Fibroblast of skin of left quadriceps (primary cell): ENCODE measurements around the gene CPSF4L.
"Not testable (repeated sequence)": the region's sequence is repeated elsewhere in the genome, so short reads cannot be mapped to it uniquely, and the experiment has no call there.

ENCODE experiments used
- DNase-seq, 2 experiments: peaks; one replicate each; pipeline ENCODE4 v3.0.0-alpha.2; 2013; ENCODE audit warnings: low read depth in 2 of 2

The CPSF4L gene

GRCh38 chr17:73268582-73269328 lies 7.1 kb upstream of the CPSF4L start:
- DNase-seq: no peak

DNA sequence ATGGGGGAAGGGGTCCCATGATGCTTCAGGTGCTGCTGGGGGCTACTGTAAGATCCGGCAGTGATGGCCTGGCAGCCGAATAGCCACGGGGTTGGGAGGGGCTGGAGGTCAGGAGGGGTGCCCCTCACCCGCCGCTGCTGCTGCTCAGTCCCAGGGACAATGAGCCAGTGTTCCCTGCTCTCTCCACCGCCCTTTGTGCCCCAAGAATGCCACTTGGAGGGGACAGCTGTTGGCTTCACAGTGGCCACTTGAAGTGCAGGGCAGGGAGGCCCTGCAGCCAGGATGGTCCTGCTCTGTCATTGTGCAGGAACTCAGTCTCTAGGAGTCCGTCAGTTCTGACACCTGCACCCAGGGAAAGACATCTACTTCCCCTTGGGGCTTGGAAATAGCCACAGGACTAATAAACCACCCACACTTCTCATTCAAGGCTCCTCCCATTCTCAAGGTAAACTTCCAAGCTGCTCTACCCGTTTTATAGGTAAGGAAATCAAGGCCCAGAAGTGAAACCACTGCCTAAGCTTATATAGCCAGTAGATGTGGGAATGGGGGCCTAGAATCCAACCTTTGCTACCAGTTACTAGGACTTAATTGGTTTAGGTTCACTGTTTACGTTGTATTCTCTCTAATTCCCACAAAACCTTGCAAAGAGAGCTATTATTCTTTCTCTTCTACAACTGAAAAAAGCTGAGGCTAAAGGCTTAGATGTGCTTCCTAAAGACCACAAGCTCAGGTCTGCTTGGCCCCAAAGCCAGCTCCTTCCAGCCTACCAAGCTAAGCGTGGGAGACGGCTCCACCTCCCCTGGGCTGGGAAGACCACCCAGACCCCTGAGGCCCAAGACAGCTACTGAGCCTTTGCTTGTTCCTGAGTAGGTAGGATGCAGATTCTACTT lies 6.2 kb upstream of the CPSF4L start:
- no peak for DNase-seq

- DNase-seq: no peak
These were observed 5.1 kb upstream of the CPSF4L start for GRCh38 chr17:73266796-73267195.

DNA sequence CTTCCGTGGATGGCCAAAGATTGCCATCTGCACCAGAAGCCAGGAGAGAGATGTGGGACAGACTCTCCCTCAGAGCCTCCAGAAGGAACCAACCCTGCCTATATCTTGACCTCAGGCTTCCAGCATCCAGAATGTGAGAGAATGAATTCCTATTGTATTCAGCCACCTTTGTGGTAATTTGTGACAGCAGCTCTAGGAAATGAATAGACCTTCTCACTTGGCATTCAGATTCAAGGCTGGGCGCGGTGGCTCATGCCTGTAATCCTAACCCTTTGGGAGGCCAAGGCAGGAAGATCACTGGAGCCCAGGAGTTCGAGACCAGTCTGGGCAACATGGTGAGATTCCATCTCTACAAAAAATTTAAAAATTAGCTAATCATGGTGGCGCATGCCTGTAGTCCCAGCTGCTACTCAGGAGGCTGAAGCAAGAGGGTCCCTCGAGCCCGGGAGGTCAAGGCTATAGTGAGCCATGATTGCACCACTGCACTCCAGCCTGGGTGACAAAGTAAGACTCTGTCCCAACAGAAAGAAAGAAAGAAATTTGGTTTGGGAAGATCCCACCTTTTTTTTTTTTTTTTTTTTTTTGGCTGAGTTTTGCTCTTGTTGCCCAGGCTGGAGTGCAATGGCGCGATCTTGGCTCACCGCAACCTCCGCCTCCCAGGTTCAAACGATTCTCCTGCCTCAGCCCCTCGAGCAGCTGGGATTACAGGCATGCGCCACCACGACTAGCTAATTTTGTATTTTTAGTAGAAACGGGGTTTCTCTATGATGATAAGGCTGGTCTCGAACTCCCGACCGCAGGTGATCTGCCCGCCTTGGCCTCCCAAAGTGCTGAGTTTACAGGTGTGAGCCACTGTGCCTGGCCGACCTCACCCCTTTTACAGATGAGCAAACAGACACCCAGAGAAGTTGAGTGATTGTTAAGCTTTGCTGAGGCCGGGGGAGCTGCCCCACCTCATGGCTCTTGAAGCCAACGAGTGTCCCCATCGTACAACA lies 4.3 kb upstream of the CPSF4L start:
- DNase-seq: no peak

- DNase-seq: not testable (repeated sequence)
These were observed 2.8 kb upstream of the CPSF4L start for GRCh38 chr17:73264448-73264847.

DNA sequence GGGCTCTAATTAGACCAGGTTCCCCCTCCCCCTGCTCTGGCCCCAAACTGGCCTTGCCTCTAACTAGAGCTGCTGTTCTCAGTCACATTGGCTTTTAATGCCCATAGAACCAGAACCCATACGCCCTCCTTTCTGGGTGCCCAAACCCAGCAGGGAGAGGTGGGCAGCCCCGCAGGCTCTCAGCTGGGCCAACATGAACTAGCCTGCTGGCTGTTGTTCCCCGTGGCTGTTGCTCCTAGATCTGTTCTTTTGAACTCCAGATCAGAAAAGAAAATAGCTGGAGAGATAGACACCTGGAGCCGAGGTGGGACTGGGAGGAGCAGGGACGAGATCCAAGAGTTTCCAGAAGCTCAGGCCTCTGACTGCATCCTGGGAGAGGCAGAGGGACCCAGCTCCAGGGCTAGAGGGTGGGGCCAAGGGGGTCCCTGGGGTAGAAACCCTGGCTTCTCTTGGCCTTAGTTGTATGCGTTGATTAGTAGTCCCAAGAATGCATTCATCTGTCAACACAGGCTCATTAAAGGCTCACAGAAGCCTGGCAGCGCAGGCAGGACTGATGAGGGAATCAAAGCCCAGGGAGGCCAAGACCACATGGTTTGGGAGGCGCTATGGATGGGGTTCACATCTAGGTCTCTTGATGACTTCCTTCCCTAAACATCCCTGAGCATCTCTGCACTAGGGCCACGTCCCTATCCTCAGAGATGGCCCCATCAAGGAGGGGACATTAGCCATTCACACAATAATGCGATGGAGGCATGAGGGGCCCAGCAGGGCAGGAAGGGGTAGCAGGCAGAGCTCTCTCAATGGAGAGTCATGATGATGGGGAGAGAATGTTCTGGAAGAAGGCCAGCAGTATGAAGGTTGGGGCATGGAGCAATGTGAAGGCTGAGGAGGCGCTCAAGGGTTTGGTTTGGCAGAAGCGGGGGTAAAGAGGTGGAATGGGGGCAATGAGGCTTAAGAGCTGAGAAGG lies 1.3 kb upstream of the CPSF4L start:
- peak; percentile 53 to 54 for DNase-seq

DNA sequence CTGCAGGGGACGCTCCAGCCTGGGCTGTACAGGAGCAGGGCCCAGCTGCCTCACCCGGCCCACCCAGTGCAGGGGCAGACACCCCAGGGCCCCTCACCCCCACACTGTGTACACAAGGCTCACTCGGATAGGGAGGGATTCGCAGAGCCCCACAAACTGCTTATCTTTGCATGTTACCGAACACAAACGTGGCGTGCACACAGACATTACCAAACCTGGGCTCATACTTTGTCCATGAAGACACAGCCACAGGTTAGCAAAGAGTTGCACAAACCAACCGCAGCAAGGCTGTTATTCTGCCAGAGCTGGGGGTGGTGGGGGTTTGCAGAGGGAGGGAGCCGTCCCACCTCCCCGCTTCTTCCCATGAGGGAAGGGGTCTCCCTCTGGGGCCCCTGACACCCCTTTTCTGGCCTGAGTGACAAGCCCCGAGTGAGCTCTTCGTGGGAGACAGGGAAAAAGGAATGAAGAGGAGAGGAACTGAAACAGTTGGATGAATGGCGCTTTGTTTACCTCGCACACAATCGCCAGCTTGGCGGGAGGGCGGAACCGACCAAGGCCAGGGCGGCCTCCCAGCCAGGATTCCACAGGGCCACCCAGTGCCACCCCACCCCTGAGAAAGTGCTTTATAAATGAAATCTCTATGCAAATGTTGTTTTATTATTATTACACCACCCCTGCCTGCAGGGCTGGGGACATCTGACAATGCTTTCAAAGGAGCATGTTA lies 434 bp upstream of the CPSF4L start:
- DNase-seq: no peak

DNA sequence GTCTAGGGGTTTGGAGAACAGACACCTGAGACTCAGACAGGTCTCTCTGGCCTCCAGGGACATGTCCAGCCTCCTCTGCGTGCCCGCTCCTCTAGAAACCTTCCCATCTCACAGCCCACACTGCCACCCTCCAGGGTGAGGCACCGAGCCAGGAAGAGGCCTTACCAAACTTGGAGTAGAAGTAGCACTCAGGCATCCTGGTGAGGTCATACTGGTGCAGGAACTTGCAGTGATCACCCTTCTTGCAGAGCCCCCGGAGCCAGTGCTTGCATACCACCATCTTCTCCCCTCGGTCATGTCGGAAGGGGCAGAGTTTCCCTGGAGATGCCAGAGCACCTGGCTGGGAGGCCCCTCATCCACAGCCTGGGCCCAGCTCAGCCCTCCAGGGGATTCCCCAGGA lies 4.2 kb downstream of the CPSF4L start:
- DNase-seq: no peak

DNA sequence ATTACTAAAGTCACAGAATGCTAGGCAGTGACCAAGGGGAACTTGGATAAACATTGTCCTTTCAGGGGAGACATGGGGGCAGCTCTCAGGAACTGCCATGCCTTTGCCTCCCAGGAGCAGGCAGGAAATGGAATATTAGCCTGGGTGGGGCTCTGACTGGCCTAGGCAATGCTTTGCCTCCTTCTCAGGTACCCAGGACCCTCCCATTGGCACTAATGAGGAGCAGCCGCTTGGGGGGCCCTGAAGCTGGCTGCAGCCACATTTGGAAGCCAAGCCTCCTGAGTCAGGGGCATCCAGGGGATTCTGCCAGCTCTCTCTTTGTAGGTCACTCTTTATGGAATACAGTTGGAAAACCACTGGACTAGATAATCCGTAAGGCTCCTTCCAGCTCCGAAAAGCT lies 5.5 kb downstream of the CPSF4L start:
- no peak for DNase-seq

GRCh38 chr17:73255671-73256181 lies 6.0 kb downstream of the CPSF4L start:
- DNase-seq: no peak

- no peak for DNase-seq
These were observed 9.8 kb downstream of the CPSF4L start for GRCh38 chr17:73251871-73252270.

DNA sequence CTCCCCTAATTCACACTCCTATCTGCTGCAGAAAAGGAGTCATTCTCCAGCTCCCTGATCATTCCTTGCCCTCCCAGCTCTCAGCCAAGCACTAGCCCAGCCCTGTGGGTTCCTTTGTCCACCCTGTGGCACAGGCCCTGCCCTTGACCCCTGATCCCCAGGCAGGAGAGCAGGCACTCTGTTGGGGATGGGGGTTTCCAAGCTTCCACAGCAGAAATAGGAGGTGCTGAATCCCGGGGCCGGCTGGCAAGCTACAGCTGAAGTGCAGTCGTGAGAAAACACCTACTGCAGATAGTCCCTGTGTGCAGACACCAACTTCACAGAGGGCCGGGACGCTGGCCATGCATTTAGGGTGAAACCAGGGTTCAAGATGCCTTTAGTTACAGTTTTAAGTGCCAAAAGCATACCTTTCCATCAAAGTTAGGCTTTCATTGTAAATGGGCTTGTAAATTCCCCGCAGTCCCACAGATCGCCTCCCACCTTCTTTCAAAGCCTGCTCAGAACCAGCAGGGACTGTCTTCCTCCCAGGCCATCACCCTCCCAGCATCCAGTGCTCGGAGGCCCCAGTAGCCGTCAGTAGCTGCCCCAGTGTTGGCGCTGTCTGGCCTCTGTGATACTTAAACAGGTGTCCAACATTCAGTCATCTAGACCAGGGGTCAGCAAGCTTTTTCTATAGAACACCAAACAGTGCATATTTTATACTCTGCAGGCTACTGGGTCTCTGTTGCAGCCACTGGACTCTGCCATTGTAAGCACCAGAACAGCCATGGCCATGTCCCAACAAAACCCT lies 10.6 kb downstream of the CPSF4L start:
- no peak for DNase-seq

DNA sequence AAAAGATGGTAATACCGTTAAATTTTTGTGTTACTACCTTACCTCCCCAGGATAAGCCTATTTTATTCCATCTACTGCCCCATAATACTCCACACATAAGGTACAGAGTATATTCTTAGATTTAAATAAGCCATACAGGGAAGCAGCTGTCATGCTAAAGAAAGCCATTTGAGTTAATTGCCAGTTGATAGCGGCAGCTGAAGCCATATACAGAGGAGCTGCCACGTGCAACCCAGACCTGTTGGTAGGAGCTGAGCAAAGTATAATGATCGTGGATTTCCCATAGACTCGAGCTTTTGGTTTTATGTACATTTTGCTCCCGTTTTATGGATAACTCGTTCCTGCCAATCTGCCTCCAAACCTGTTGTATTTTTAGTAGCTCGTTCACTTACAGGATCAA lies 12.0 kb downstream of the CPSF4L start:
- no peak for DNase-seq

DNA sequence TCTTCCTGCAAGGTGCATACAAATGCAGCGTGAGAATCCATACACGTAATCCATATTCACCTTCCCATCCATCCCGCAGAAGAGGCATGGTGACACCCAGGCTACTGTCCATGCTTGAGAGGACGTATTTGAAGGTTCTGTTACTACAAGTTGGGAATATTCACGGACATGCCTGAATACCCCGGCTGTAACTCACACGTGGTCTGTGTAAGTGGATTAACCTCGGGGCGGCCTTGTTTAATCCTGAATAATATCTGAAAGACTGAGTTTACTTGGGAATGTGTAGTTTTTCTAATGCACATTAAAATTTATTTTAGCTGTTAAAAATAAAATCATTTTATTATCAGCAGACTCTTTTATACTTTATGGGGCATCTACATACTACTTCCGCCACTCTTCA lies 13.1 kb downstream of the CPSF4L start:
- no peak for DNase-seq

- no peak for DNase-seq
These were observed 14.0 kb downstream of the CPSF4L start for GRCh38 chr17:73247726-73248125.

DNA sequence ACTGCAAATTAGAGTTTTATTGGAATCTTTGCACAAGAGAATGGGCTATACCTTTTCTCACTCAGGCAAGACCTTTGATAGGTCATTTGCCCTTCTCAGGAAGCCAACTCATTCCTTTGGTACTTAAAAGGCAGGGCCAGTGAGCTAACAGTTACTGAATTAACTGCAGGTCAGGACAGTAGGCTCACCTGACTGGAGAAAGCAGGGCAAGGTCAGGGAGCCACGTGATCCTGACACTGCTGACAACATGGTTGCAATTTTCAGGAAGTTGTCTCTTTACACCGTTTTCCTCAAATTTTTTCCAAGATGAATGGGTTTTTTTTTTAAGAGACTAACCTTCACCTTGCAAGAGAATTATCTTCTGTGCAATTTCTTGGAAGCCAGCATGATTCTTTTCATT lies 21.1 kb downstream of the CPSF4L start:
- no peak for DNase-seq

DNA sequence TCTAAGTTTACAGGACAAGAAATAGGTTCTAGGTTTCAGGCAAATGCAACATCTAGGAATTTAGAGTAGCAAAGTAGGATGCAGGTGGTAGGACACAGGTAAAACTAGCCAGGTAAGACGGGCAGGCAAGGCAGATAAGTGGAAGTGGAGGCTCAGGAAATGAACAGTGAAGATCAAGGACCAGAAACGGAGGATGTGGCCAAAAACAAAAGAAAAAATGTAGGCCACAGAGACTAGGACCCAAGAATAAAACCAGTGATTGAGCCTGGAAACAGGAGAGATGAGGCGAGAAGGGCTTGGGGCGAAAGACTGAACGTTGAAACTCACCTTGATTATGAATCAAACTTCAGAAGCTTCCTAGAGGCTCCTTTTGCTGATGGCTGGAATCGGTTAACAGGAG lies 24.0 kb downstream of the CPSF4L start:
- no peak for DNase-seq

GRCh38 chr17:73234736-73235135 lies 26.9 kb downstream of the CPSF4L start:
- no peak for DNase-seq
